ENCODE results near the gene DPYSL5.

The DPYSL5 gene

GRCh38 chr2:26850505-26850904 is 2.6 kb downstream of the DPYSL5 start:
- DNase-seq (ENCODE audit: extremely low read depth, low read depth), result no peak
- H3K4me3 ChIP-seq (replicated peaks; ENCODE audit: low read depth, low read length), result no peak overlapping the region
- TF ChIP-seq CTCF (IDR thresholded peaks at IDR 0.05; ENCODE audit: low read depth, low read length, missing control alignments), result no peak

GRCh38 chr2:26852405-26853306 is 4.7 kb downstream of the DPYSL5 start:
- DNase-seq (ENCODE audit: extremely low read depth, low read depth), result peak; percentile 39
- TF ChIP-seq CTCF (IDR thresholded peaks at IDR 0.05; ENCODE audit: low read depth, low read length, missing control alignments), result no peak
- H3K4me3 ChIP-seq (replicated peaks; ENCODE audit: low read depth, low read length), result no peak overlapping the region

- no peak for DNase-seq (ENCODE audit: extremely low read depth, low read depth)
- no peak for TF ChIP-seq CTCF (IDR thresholded peaks at IDR 0.05; ENCODE audit: low read depth, low read length, missing control alignments)
- no peak overlapping the region for H3K4me3 ChIP-seq (replicated peaks; ENCODE audit: low read depth, low read length)
Observed at GRCh38 chr2:26853751-26854150, 5.8 kb downstream of the DPYSL5 start.

- no peak overlapping the region for H3K4me3 ChIP-seq (replicated peaks; ENCODE audit: low read depth, low read length)
- DNase-seq (ENCODE audit: extremely low read depth, low read depth), result no peak
- TF ChIP-seq CTCF (IDR thresholded peaks at IDR 0.05; ENCODE audit: low read depth, low read length, missing control alignments), result no peak
Observed at GRCh38 chr2:26854283-26854827, 6.4 kb downstream of the DPYSL5 start.

GRCh38 chr2:26855466-26855865 is 7.5 kb downstream of the DPYSL5 start:
- no peak for DNase-seq (ENCODE audit: extremely low read depth, low read depth)
- no peak for TF ChIP-seq CTCF (IDR thresholded peaks at IDR 0.05; ENCODE audit: low read depth, low read length, missing control alignments)
- no peak overlapping the region for H3K4me3 ChIP-seq (replicated peaks; ENCODE audit: low read depth, low read length)

GRCh38 chr2:26859622-26860021 is 11.7 kb downstream of the DPYSL5 start:
- no peak overlapping the region for H3K4me3 ChIP-seq (replicated peaks; ENCODE audit: low read depth, low read length)
- no peak for DNase-seq (ENCODE audit: extremely low read depth, low read depth)
- TF ChIP-seq CTCF (IDR thresholded peaks at IDR 0.05; ENCODE audit: low read depth, low read length, missing control alignments), result no peak

All from HFF-Myc (cell line).